BLaER1 treated with 17β-estradiol and CSF1 and Interleukin-3, amounts not matched to agents 10 nM and 100 nM (cell line): ENCODE measurements around the gene TRMT13.

Experiments used
- H3K27ac ChIP-seq, 11 experiments: shearing (Covaris generic); formaldehyde crosslinking; 2 replicates each; pipeline ENCODE4 v1.8.1; 2022
- H3K27me3 ChIP-seq, 11 experiments: shearing (Covaris generic); formaldehyde crosslinking; 2 replicates each; pipeline ENCODE4 v1.8.1; 2022
- H3K36me3 ChIP-seq, 11 experiments: shearing (Covaris generic); formaldehyde crosslinking; 2 replicates each; pipeline ENCODE4 v1.8.1; 2022
- H3K4me1 ChIP-seq, 10 experiments: shearing (Covaris generic); formaldehyde crosslinking; 2 replicates each; pipeline ENCODE4 v1.8.1; 2022
- H3K4me2 ChIP-seq, 11 experiments: shearing (Covaris generic); formaldehyde crosslinking; 2 replicates each; pipeline ENCODE4 v1.8.1; 2022
- H3K4me3 ChIP-seq, 10 experiments: shearing (Covaris generic); formaldehyde crosslinking; 2 replicates each; pipeline ENCODE4 v1.8.1; 2022
- H3K9ac ChIP-seq, 11 experiments: shearing (Covaris generic); formaldehyde crosslinking; 2 replicates each; pipeline ENCODE4 v1.8.1; 2022
- H3K9me3 ChIP-seq, 11 experiments: shearing (Covaris generic); formaldehyde crosslinking; replicated peaks in 1 of 11; 2 replicates each; pipeline ENCODE4 v1.8.1; 2022
- H4K20me1 ChIP-seq, 11 experiments: shearing (Covaris generic); formaldehyde crosslinking; 2 replicates each; pipeline ENCODE4 v1.8.1; 2022
- Cebpa-rat ChIP-seq, 11 experiments: shearing (Covaris generic); IDR thresholded peaks; 2 replicates each; pipeline ENCODE4 v1.8.1; 2022

The TRMT13 gene

GRCh38 chr1:100132566-100133477 is at the start of gene TRMT13, which contains the start of gene SASS6:
Gene TRMT13 (plus strand): TSS chr1:100133163. CDS start chr1:100133169, 6 bp downstream.
Gene SASS6 (minus strand): TSS chr1:100132930. CDS start chr1:100132814, 116 bp downstream.
- peaks cover 22 to 37% (median 29%) of the 10 kb centered on the region in 10 experiments for H3K4me1 ChIP-seq
- H3K27ac ChIP-seq, result peak within 1 kb of the TSS; percentile 42 to 83 (median 76); a peak in 21 of 22 replicates
- H3K4me2 ChIP-seq, result peak within 1 kb of the TSS; percentile 83 to 96 (median 90)
- H3K4me3 ChIP-seq, result peak within 1 kb of the TSS; percentile 79 to 98 (median 90)
- peak within 1 kb of the TSS; percentile 75 to 86 (median 83) for H3K9ac ChIP-seq
- TF ChIP-seq Cebpa-rat (IDR thresholded peaks at IDR 0.05), result no peak
- no peaks in the 10 kb centered on the region; a peak in 1 of 22 replicates for H4K20me1 ChIP-seq
- H3K27me3 ChIP-seq, result no peaks in the 10 kb centered on the region
- H3K36me3 ChIP-seq, result peaks cover 14 to 25% (median 19%) of the 10 kb centered on the region in 11 experiments
- H3K9me3 ChIP-seq, result no peaks in the 10 kb centered on the region

GRCh38 chr1:100087396-100087795 is 45.6 kb upstream of the TRMT13 start:
- Histone ChIP-seq H3K36me3 (peaks cover 50 to 87% (median 63%) of the 10 kb centered on the region in 11 experiments), H3K27me3 (no peaks in the 10 kb centered on the region), H3K9me3 (no peaks in the 10 kb centered on the region), H3K9ac (no peak overlapping the region), H3K4me2 (no peak overlapping the region), H4K20me1 (no peaks in the 10 kb centered on the region), H3K4me3 (no peak overlapping the region), H3K27ac (no peak overlapping the region), H3K4me1 (no peaks in the 10 kb centered on the region)
- no peak for TF ChIP-seq Cebpa-rat (IDR thresholded peaks at IDR 0.05)

GRCh38 chr1:100089082-100089481 is 43.9 kb upstream of the TRMT13 start:
- no peak for TF ChIP-seq Cebpa-rat (IDR thresholded peaks at IDR 0.05)
- H3K4me1 ChIP-seq, result no peaks in the 10 kb centered on the region
- H3K9me3 ChIP-seq, result no peaks in the 10 kb centered on the region
- peaks cover 43 to 87% (median 63%) of the 10 kb centered on the region in 11 experiments for H3K36me3 ChIP-seq
- no peak overlapping the region for H3K4me3 ChIP-seq
- H3K27ac ChIP-seq, result no peak overlapping the region
- no peak overlapping the region for H3K4me2 ChIP-seq
- no peaks in the 10 kb centered on the region for H4K20me1 ChIP-seq
- H3K27me3 ChIP-seq, result no peaks in the 10 kb centered on the region
- H3K9ac ChIP-seq, result no peak overlapping the region

GRCh38 chr1:100090471-100090870 is 42.5 kb upstream of the TRMT13 start:
- no peak for TF ChIP-seq Cebpa-rat (IDR thresholded peaks at IDR 0.05)

GRCh38 chr1:100100202-100100601 is 32.8 kb upstream of the TRMT13 start:
- H3K4me1 ChIP-seq, result no peaks in the 10 kb centered on the region
- H3K36me3 ChIP-seq, result peaks cover 48 to 96% (median 84%) of the 10 kb centered on the region in 11 experiments
- no peak overlapping the region for H3K4me2 ChIP-seq

More at GRCh38 chr1:100090471-100090870, 42.5 kb upstream of the TRMT13 start:
- peaks cover 0 to 5% (median 0%) of the 10 kb centered on the region in 11 experiments; a peak in 2 of 22 replicates for H3K9me3 ChIP-seq
- H3K4me1 ChIP-seq, result no peaks in the 10 kb centered on the region
- no peak overlapping the region for H3K9ac ChIP-seq
- H3K4me2 ChIP-seq, result no peak overlapping the region
- peaks cover 40 to 86% (median 72%) of the 10 kb centered on the region in 11 experiments for H3K36me3 ChIP-seq
- no peak overlapping the region for H3K27ac ChIP-seq
- H4K20me1 ChIP-seq, result no peaks in the 10 kb centered on the region
- H3K27me3 ChIP-seq, result no peaks in the 10 kb centered on the region
- no peak overlapping the region for H3K4me3 ChIP-seq

GRCh38 chr1:100101564-100101963 is 31.4 kb upstream of the TRMT13 start:
- Histone ChIP-seq H3K9ac (no peak overlapping the region), H3K4me1 (no peaks in the 10 kb centered on the region), H3K9me3 (no peaks in the 10 kb centered on the region), H3K27me3 (no peaks in the 10 kb centered on the region), H4K20me1 (no peaks in the 10 kb centered on the region), H3K4me3 (no peak overlapping the region), H3K27ac (no peak overlapping the region), H3K36me3 (peaks cover 54 to 99% (median 89%) of the 10 kb centered on the region in 11 experiments), H3K4me2 (no peak overlapping the region)
- TF ChIP-seq Cebpa-rat (IDR thresholded peaks at IDR 0.05), result no peak

More at GRCh38 chr1:100100202-100100601, 32.8 kb upstream of the TRMT13 start:
- no peak for TF ChIP-seq Cebpa-rat (IDR thresholded peaks at IDR 0.05)
- Histone ChIP-seq H3K9me3 (peaks cover 0 to 3% (median 0%) of the 10 kb centered on the region in 11 experiments; a peak in 2 of 22 replicates), H3K27ac (no peak overlapping the region), H4K20me1 (no peaks in the 10 kb centered on the region), H3K27me3 (no peaks in the 10 kb centered on the region), H3K4me3 (no peak overlapping the region), H3K9ac (no peak overlapping the region)

- Histone ChIP-seq H3K27me3 (no peaks in the 10 kb centered on the region), H3K4me2 (no peak overlapping the region), H3K9me3 (no peaks in the 10 kb centered on the region), H3K4me1 (no peaks in the 10 kb centered on the region), H3K9ac (no peak overlapping the region), H3K36me3 (peaks cover 37 to 81% (median 57%) of the 10 kb centered on the region in 11 experiments), H3K4me3 (no peak overlapping the region), H3K27ac (no peak overlapping the region), H4K20me1 (no peaks in the 10 kb centered on the region)
- no peak for TF ChIP-seq Cebpa-rat (IDR thresholded peaks at IDR 0.05)
These were observed 25.3 kb upstream of the TRMT13 start for GRCh38 chr1:100107696-100108095.

GRCh38 chr1:100109554-100110066 is 23.4 kb upstream of the TRMT13 start:
- no peaks in the 10 kb centered on the region for H3K9me3 ChIP-seq
- no peak overlapping the region for H3K9ac ChIP-seq
- no peaks in the 10 kb centered on the region for H3K4me1 ChIP-seq
- peaks cover 19 to 78% (median 41%) of the 10 kb centered on the region in 11 experiments for H3K36me3 ChIP-seq
- no peaks in the 10 kb centered on the region for H4K20me1 ChIP-seq
- no peak overlapping the region for H3K4me2 ChIP-seq
- H3K27me3 ChIP-seq, result no peaks in the 10 kb centered on the region
- no peak for TF ChIP-seq Cebpa-rat (IDR thresholded peaks at IDR 0.05)
- H3K27ac ChIP-seq, result no peak overlapping the region
- no peak overlapping the region for H3K4me3 ChIP-seq

GRCh38 chr1:100115524-100115923 is 17.4 kb upstream of the TRMT13 start:
- no peaks in the 10 kb centered on the region for H3K9me3 ChIP-seq
- no peak overlapping the region for H3K27ac ChIP-seq
- H3K36me3 ChIP-seq, result peaks cover 20 to 73% (median 42%) of the 10 kb centered on the region in 11 experiments
- no peaks in the 10 kb centered on the region for H3K27me3 ChIP-seq
- no peak for TF ChIP-seq Cebpa-rat (IDR thresholded peaks at IDR 0.05)
- no peak overlapping the region for H3K4me2 ChIP-seq
- no peak overlapping the region for H3K9ac ChIP-seq
- H4K20me1 ChIP-seq, result no peaks in the 10 kb centered on the region
- no peaks in the 10 kb centered on the region for H3K4me1 ChIP-seq
- no peak overlapping the region for H3K4me3 ChIP-seq
